ENCODE measurements around the gene SUCO. TPM values are rescaled to one million over a fixed set of nuclear protein-coding genes. Genes with fewer than 3 reads are reported as not detected.

Gene SUCO
- total and polyA plus RNA-seq, 2 of the 13 experiments (the other 11 are each of a cell fraction or from before 2014, with no cell fraction given): 12.6 to 25.5 TPM

GRCh38 chr1:172532700-172533512 is at the start of gene SUCO (continued):
- TF ChIP-seq ARNT2 (CRISPR knock-in tag; IDR thresholded peaks at IDR 0.05; ENCODE audit: low read depth): peak; percentile 94
- TF ChIP-seq ZFAT (CRISPR knock-in tag; conservative IDR thresholded peaks at IDR 0.05): no peak
- TF ChIP-seq MED8 (CRISPR knock-in tag; IDR thresholded peaks at IDR 0.05; ENCODE audit: insufficient replicate concordance): peak; percentile 4
- TF ChIP-seq SKI (IDR thresholded peaks at IDR 0.05; ENCODE audit: partially characterized antibody): peak; percentile 38
- TF ChIP-seq ZNF709 (CRISPR knock-in tag; IDR thresholded peaks at IDR 0.05): peak; percentile 84; the same call in 1 of the 2 replicates
- peak; percentile 49 for TF ChIP-seq DMAP1 (CRISPR knock-in tag; IDR thresholded peaks at IDR 0.05)
- no peak for TF ChIP-seq ASH2L (IDR thresholded peaks at IDR 0.05; ENCODE audit: insufficient read length, low read depth, low read length)
- TF ChIP-seq NRL (CRISPR knock-in tag; IDR thresholded peaks at IDR 0.05; ENCODE audit: borderline replicate concordance): peak; percentile 91
- no peak for TF ChIP-seq SOX6 (IDR thresholded peaks at IDR 0.05)
- TF ChIP-seq SOX6 (CRISPR knock-in tag; IDR thresholded peaks at IDR 0.05): peak; percentile 56
- no peak for TF ChIP-seq ZNF7 (CRISPR knock-in tag; IDR thresholded peaks at IDR 0.05)
- peak; percentile 89 for TF ChIP-seq ZNF687 (CRISPR knock-in tag; IDR thresholded peaks at IDR 0.05)
- no peak for TF ChIP-seq BRD4 (CRISPR knock-in tag; IDR thresholded peaks at IDR 0.05)
- peak; percentile 42; the same call in 1 of the 2 replicates for TF ChIP-seq MYC (CRISPR knock-in tag; IDR thresholded peaks at IDR 0.05; ENCODE audit: borderline replicate concordance)
- peak; percentile 25; the same call in 1 of the 2 replicates for TF ChIP-seq NFAT5 (CRISPR knock-in tag; IDR thresholded peaks at IDR 0.05)
- TF ChIP-seq HNRNPK (IDR thresholded peaks at IDR 0.05; ENCODE audit: low read depth, low read length, poor library complexity, severe bottlenecking): peak; percentile 20
- TF ChIP-seq ZBTB43 (CRISPR knock-in tag; conservative IDR thresholded peaks at IDR 0.05): peak; percentile 74; the same call in 1 of the 2 replicates
- peak; percentile 26; the same call in 1 of the 2 replicates for TF ChIP-seq PPARG (CRISPR knock-in tag; conservative IDR thresholded peaks at IDR 0.05)
- TF ChIP-seq RBM22 (optimal IDR thresholded peaks at IDR 0.05; ENCODE audit: low read length): no peak

Data from HepG2 (cell line).